Neural progenitor cell (in vitro differentiated cells): ENCODE results near the gene NUCB1.

Source experiments
- CTCF ChIP-seq: fragments of 200-600 bp; sonication (generic); IDR thresholded peaks from 2 replicates; pipeline ENCODE4 v1.5.1; 2017; ENCODE audit warnings: antibody characterized with exemption, mild to moderate bottlenecking
- EZH2 ChIP-seq: fragments of 200-600 bp; sonication (generic); IDR thresholded peaks from 2 replicates; pipeline ENCODE4 v1.6.1; 2017; ENCODE audit warnings: antibody characterized with exemption, mild to moderate bottlenecking, moderate library complexity

- no peak for TF ChIP-seq CTCF
- no peak for TF ChIP-seq EZH2
Observed at GRCh38 chr19:48859711-48860572, 40.2 kb upstream of the NUCB1 start.
